Measurements from ENCODE around the gene SLC17A9. TPM values are rescaled to one million over a fixed set of nuclear protein-coding genes. Genes with fewer than 3 reads are reported as not detected.

Gene SLC17A9
- total and polyA plus RNA-seq, 2 experiments from 2014 or later: 11.1 to 23.2 TPM

GRCh38 chr20:62984666-62985443, 32.3 kb downstream of the SLC17A9 start:
- no peak for TF ChIP-seq EZH2phosphoT487 (IDR thresholded peaks at IDR 0.05; ENCODE audit: insufficient read depth, low read depth)
- no peak for TF ChIP-seq EZH2 (IDR thresholded peaks at IDR 0.05; ENCODE audit: insufficient read depth, poor library complexity, severe bottlenecking)
- Histone ChIP-seq H3F3A (ENCODE audit: insufficient read depth) (no peaks in the 10 kb centered on the region), H3K9ac (no peak overlapping the region), H3K36me3 (ENCODE audit: low read depth) (no peaks in the 10 kb centered on the region), H2AFZ (no peak overlapping the region), H3K4me1 (ENCODE audit: insufficient read depth) (no peaks in the 10 kb centered on the region), H3K79me2 (ENCODE audit: insufficient read depth) (no peaks in the 10 kb centered on the region), H3K9me3 (ENCODE audit: low read depth) (no peaks in the 10 kb centered on the region), H3K27ac (no peak overlapping the region), H3K27me3 (replicated peaks; ENCODE audit: insufficient read depth) (peaks cover 15% of the 10 kb centered on the region), H3K4me3 (no peak overlapping the region), H4K20me1 (ENCODE audit: insufficient read depth) (no peaks in the 10 kb centered on the region), H3K4me2 (ENCODE audit: unreplicated experiment) (no peak overlapping the region), H3K9me2 (ENCODE audit: insufficient read depth) (no peaks in the 10 kb centered on the region)
- no peak for DNase-seq
- in situ Hi-C loops (cut with MboI): no loop called here
- WGBS, 2 experiments (ENCODE audit: low coverage in 1 of 2, low lambda C conversion rate in 2 of 2, missing lambda C conversion rate in 2 of 2): 70 to 74% methylated on average over 17 to 18 of the region's 18 CpGs

GRCh38 chr20:62985444-62985778, 32.9 kb downstream of the SLC17A9 start:
- TF ChIP-seq EZH2phosphoT487 (IDR thresholded peaks at IDR 0.05; ENCODE audit: insufficient read depth, low read depth): no peak
- no peak for TF ChIP-seq EZH2 (IDR thresholded peaks at IDR 0.05; ENCODE audit: insufficient read depth, poor library complexity, severe bottlenecking)
- Histone ChIP-seq H2AFZ (no peak overlapping the region), H3F3A (ENCODE audit: insufficient read depth) (no peaks in the 10 kb centered on the region), H3K36me3 (ENCODE audit: low read depth) (no peaks in the 10 kb centered on the region), H3K9ac (no peak overlapping the region), H3K9me2 (ENCODE audit: insufficient read depth) (no peaks in the 10 kb centered on the region), H4K20me1 (ENCODE audit: insufficient read depth) (no peaks in the 10 kb centered on the region), H3K27me3 (replicated peaks; ENCODE audit: insufficient read depth) (peaks cover 12% of the 10 kb centered on the region), H3K27ac (no peak overlapping the region), H3K4me3 (no peak overlapping the region), H3K4me2 (ENCODE audit: unreplicated experiment) (no peak overlapping the region), H3K9me3 (ENCODE audit: low read depth) (no peaks in the 10 kb centered on the region), H3K79me2 (ENCODE audit: insufficient read depth) (no peaks in the 10 kb centered on the region), H3K4me1 (ENCODE audit: insufficient read depth) (no peaks in the 10 kb centered on the region)
- no peak for DNase-seq
- WGBS, 2 experiments (ENCODE audit: low coverage in 1 of 2, low lambda C conversion rate in 2 of 2, missing lambda C conversion rate in 2 of 2): 43 to 44% methylated on average over 10 to 12 of the region's 14 CpGs
- in situ Hi-C loops (cut with MboI): no loop called here

GRCh38 chr20:62986257-62986800, 33.8 kb downstream of the SLC17A9 start:
- Histone ChIP-seq H3K9ac (no peak overlapping the region), H3K36me3 (ENCODE audit: low read depth) (no peaks in the 10 kb centered on the region), H3K27ac (no peak overlapping the region), H4K20me1 (ENCODE audit: insufficient read depth) (no peaks in the 10 kb centered on the region), H3K79me2 (ENCODE audit: insufficient read depth) (no peaks in the 10 kb centered on the region), H3K9me3 (ENCODE audit: low read depth) (no peaks in the 10 kb centered on the region), H3K9me2 (ENCODE audit: insufficient read depth) (no peaks in the 10 kb centered on the region), H3K4me3 (no peak overlapping the region), H3K4me2 (ENCODE audit: unreplicated experiment) (no peak overlapping the region), H3F3A (ENCODE audit: insufficient read depth) (no peaks in the 10 kb centered on the region), H3K27me3 (replicated peaks; ENCODE audit: insufficient read depth) (peaks cover 16% of the 10 kb centered on the region), H3K4me1 (ENCODE audit: insufficient read depth) (no peaks in the 10 kb centered on the region), H2AFZ (no peak overlapping the region)
- 56 to 65% methylated on average over 2 to 6 of the region's 6 CpGs for WGBS, 2 experiments (ENCODE audit: low coverage in 1 of 2, low lambda C conversion rate in 2 of 2, missing lambda C conversion rate in 2 of 2)
- DNase-seq: no peak
- TF ChIP-seq EZH2phosphoT487 (IDR thresholded peaks at IDR 0.05; ENCODE audit: insufficient read depth, low read depth): no peak
- TF ChIP-seq EZH2 (IDR thresholded peaks at IDR 0.05; ENCODE audit: insufficient read depth, poor library complexity, severe bottlenecking): no peak
- in situ Hi-C loops (cut with MboI): no loop called here

- Histone ChIP-seq H3K4me3 (no peak overlapping the region), H3K27ac (no peak overlapping the region), H3K9ac (no peak overlapping the region), H4K20me1 (ENCODE audit: insufficient read depth) (no peaks in the 10 kb centered on the region), H3K9me3 (ENCODE audit: low read depth) (no peaks in the 10 kb centered on the region), H3K36me3 (ENCODE audit: low read depth) (no peaks in the 10 kb centered on the region), H3F3A (ENCODE audit: insufficient read depth) (no peaks in the 10 kb centered on the region), H3K4me1 (ENCODE audit: insufficient read depth) (no peaks in the 10 kb centered on the region), H3K4me2 (ENCODE audit: unreplicated experiment) (no peak overlapping the region), H2AFZ (no peak overlapping the region), H3K27me3 (replicated peaks; ENCODE audit: insufficient read depth) (peaks cover 19% of the 10 kb centered on the region), H3K9me2 (ENCODE audit: insufficient read depth) (no peaks in the 10 kb centered on the region), H3K79me2 (ENCODE audit: insufficient read depth) (no peaks in the 10 kb centered on the region)
- DNase-seq: no peak
- in situ Hi-C loops (cut with MboI): no loop called here
- 20 to 21% methylated on average over 10 of the region's 10 CpGs for WGBS, 2 experiments (ENCODE audit: low coverage in 1 of 2, low lambda C conversion rate in 2 of 2, missing lambda C conversion rate in 2 of 2)
- TF ChIP-seq EZH2phosphoT487 (IDR thresholded peaks at IDR 0.05; ENCODE audit: insufficient read depth, low read depth) (no peak), EZH2 (IDR thresholded peaks at IDR 0.05; ENCODE audit: insufficient read depth, poor library complexity, severe bottlenecking) (no peak)
Observed at GRCh38 chr20:62987114-62987513, 34.6 kb downstream of the SLC17A9 start.
